HG03460 (cell line): Measurements from ENCODE around the gene FGFR2.
"Not testable (repeated sequence)": the region's sequence is repeated elsewhere in the genome, so short reads cannot be mapped to it uniquely, and the experiment has no call there.

Source experiments
- ATAC-seq: cut with Tn5 transposase; IDR thresholded peaks from one replicate; pipeline ENCODE4 v1.9.1; 2021; ENCODE audit not compliant: unreplicated experiment

FGFR2 gene

DNA sequence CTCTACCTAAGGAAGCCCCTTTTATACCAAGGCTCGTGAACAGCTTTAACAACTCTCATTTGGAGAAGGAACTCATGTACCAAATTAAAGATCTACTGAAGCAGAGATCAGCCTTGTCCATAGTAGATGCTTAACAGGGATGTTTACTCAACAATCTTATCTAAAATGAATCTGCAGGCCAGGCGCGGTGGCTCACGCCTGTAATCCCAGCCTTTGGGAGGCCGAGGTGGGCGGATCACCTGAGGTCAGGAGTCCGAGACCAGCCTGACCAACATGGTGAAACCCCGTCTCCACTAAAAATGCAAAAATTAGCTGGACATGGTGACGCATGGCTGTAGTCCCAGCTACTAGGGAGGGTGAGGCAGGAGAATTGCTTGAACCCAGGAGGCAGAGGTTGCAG, 43.3 kb downstream of the FGFR2 start:
- not testable (repeated sequence) for ATAC-seq

DNA sequence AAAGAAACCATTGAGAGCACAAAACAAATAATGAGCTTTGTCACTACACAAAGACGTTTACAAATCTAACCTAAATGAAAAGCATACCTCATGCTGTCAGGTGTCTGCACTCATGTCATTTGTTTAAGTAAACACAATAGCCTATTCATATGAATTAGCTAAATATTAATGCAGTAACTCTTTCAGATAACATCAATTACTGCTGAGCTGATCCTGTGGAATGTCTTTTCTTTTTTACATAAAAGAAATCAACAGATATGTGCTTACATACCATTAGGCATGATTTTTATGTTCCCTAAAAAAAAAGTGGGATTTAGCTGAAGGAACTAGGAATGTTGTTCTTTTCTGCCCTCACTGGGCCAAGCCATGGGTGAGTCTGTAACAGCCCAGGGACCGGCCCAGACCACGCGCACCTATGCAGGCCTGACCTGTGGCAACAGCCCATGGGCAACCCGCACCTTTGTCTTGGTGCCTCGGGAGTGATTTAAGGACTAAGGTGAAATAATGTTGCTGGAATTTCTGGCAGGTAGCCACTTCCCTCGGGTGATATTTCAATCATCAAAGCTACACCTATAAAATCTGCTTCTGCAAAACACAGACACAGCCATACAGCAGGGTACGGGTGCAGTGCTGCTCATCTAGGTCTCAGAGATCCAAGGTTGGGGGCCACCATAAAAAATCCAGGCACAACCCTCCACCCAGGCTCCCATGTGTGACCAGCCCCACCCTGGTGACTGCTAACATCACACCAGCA, 44.6 kb downstream of the FGFR2 start:
- ATAC-seq: no peak

GRCh38 chr10:121552746-121553145, 45.5 kb downstream of the FGFR2 start:
- no peak for ATAC-seq

GRCh38 chr10:121551210-121551885, 46.9 kb downstream of the FGFR2 start:
- ATAC-seq: no peak

DNA sequence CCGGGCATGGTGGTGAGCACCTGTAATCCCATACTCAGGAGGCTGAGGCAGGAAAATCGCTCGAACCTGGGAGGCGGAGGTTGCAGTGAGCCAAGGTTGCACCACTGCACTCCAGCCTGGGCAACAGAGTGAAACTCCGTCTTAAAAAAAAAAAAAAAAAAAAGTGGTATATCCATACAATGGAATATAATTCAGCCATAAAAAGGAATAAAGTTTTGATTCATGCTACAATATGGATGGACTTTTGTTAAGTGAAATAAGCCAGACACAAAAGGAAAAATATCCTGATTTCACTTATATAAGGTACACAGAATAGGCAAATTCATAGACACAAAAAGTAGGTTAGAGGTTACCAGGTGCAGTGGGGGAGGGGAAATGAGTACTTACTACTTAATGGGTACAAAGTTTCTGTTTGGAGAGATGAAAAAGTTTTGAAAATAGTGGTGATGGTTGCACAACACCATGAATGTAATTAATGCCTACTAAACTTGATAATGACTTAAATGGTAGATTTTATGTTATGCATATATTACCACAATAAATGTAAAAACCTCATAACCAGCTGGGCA, 53.9 kb downstream of the FGFR2 start:
- no peak for ATAC-seq

- no peak for ATAC-seq
These were observed 54.7 kb downstream of the FGFR2 start for GRCh38 chr10:121543545-121543944.

GRCh38 chr10:121541450-121542120, 56.7 kb downstream of the FGFR2 start:
- no peak for ATAC-seq

DNA sequence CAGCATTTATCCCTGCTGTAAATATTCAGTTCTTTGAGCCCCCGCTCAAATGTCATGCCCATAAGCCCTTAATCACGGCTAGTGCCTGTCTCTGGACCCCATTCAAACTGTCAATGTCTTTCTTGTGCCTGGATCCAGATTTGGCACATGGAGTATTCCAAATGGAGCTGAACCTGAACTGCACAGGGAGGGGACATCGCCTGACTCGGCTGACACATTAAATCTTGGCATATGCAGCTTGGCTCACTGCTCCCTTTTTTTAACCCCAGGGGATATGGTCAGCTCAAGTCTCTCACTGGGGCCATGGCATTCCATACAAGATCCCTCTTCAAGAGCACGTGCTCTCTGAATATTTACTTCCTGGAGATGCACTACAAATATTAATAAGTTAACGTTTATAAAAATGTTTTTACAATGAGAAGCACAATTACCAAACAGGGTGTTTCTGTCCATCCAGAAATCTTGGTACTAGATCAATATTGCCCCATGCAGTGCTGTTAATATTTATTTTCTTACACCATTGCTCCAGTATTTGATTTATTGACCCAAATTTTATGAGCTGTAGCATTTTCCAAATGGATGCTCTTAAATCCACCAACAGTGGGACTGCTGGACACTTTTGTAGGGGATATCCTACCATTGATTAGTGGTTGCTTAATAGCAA, 57.4 kb downstream of the FGFR2 start:
- no peak for ATAC-seq

DNA sequence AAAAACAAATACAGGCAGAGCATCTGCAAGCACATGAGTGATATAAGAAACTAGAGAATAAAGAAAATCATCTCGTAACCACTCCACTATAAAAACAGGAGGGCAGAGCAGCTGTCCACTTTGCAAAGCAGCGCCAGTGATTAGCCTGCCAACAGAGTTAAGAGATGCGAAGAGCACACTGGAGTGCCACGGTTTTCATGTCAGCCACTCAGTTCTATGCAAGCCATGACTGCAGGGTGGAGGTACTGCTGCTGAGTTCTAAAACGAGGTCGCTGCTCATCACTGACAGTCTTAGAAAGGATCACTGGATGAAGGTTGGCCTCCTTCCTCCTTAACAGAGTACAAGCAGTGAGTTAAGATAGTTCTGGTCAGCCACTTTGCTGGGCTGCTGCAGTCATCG, 58.5 kb downstream of the FGFR2 start:
- no peak for ATAC-seq

DNA sequence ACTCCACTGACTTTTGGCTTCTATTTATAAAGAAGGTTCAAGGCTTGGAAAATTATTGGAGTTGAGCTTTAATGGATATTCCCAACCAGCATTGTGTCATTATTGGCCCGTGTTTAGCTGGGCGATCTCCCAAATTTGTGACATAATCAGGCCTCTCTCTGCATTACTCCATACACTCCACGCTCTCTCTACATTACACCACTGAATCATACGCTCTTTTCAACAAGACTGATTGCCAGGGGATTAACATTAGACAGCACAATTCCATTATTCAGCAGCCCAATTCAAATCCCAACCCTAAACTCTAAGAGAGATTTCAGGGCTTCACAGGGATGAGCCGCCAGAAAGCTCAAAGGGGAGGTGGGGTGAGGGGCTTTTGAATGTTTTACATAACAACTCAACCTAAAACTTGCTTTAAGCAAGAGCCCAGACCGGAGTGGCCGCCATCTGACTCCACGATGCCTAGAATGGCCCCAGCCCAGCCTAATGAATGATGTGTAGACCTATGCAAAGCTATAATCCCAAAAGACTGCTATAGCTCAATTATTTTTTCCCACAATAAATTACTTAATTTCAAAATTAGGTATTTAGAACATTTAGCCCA, 61.8 kb downstream of the FGFR2 start:
- ATAC-seq: no peak

DNA sequence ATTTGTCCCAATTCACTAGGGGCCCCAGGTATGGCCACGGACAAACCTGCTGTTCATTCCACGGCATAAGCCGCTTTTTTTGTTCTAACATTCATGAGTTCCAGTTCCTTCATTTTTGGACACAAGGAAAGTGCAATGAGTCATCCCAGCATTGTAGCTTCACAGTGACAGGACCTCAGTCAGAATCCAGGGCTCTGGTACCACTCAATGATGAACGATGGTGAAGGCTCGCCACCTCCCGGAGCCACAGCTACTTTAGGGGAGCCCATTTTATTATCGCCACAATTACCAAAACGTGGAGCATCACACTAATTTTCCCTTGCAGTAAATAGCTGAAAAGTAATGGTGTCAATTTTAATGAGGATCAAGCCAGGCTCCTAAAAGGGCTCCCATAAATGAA, 62.9 kb downstream of the FGFR2 start:
- ATAC-seq: no peak

- no peak for ATAC-seq
These were observed 65.9 kb downstream of the FGFR2 start for GRCh38 chr10:121532292-121532864.

DNA sequence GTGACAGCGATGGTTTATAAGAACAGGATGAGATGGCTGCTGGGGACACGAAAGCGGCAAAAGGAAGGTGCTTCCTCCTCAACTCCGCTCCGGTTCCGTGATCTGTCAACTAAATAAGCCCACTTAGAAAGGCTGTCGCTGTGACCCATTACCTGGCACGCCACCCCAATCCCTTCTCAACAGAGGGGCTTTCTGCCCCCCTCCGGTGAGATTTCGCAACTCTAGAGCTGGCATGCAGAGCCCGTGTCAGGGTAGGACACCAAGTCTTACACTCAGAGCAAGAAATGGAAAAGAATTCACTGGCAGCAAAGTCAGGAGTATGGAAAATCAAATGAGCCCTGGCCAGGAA, 66.4 kb downstream of the FGFR2 start:
- ATAC-seq: no peak

DNA sequence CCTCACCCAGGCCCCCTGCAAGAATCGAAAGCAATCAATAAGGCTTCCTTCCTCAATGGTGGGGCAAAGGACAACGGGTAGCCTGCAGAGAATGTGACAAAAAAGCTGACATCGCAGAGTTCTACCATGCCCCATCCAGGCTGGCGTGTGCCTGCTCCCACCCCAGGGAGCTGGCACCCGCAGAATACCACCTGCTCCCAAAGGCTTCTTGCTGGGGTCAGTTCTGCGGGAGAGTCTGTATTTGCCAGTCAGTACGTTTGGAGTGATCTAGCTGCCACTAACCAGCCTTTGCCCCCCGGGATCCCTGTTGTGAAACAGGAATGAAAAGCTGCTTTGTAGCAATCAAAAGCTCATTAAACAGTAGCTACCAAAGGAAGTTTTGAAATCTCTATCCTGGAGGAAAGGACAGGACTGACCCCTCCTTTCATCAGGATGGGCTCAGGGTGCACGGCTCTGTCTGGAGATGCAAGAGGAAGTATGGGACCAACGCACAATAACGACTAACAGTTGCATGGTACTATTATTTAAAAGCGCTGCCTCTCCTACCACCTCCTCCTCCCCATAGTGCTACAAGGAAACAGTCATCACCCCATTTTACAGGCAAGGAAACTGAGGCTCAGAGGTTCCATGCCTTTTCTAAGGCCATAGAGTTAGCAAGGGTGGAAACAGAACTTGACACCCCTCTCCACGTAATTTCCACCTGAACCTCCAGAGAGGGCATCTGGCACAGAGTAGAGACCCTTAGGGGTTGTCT, 67.0 kb downstream of the FGFR2 start:
- no peak for ATAC-seq

DNA sequence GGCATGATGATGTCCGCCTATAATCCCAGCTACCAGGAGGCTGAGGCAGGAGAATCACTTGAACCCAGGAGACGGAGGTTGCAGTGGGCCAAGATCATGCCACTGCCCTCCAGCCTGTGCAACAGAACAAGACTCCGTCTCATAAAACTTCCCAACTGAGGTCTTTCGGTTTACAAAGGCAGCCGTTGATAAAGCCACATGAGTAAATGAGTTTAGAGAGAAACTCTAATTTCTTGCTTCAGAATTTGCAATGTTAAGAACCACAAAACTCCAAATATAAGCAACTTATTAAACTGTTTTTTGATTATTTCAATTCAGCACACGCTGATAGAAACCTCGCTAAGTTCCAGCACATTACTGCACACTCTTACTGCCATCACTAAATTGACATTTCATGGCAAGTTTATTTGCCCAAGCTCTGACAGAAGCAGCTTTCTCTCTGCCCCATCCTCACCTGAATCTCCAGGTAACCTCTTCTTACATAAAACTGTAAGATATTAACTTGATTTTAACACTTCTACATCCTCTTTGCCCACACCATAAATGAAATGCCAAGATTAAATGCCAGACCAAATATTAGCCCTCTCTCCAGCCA, 67.7 kb downstream of the FGFR2 start:
- no peak for ATAC-seq

- no peak for ATAC-seq
These were observed 70.6 kb downstream of the FGFR2 start for GRCh38 chr10:121527690-121528089.

DNA sequence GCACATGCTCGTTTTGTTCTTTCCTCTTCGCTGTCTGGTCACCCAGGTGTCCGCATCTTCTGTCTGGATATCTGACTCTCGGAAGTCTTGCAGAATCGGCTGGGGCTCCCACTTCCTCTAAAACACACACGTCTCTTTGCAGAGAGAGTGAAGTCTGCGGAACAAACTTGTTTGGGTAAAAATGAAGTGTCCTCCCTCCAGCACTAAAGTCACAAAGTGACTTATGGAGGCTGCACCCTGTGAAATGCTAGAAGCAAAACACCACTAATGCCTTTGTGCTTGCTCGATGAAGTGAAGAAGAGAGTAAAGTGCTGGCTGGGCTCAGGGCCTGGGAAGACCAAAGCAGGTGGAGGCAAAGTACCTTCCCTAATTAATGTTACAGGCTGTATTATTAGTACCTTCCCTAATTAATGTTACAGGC, 71.4 kb downstream of the FGFR2 start:
- no peak for ATAC-seq

GRCh38 chr10:121526135-121526790, 72.0 kb downstream of the FGFR2 start:
- ATAC-seq: no peak
